Stomach (tissue), 9 donors: ENCODE measurements around the gene APP. TPM values are rescaled to one million over a fixed set of nuclear protein-coding genes. Genes with fewer than 3 reads are reported as not detected.

Experiments
- DNase-seq, 2 donors: peaks; one replicate each; pipeline versions ENCODE4 v3.0.0 to v3.0.0-alpha.2; 2013 to 2019
- H3K27ac ChIP-seq, 5 donors: fragments of 200-600 bp in 4 of 5; sonication (generic) in 4 of 5; one replicate each; pipeline ENCODE4 v1.5.1; 2013 to 2019; ENCODE audit warnings: mild to moderate bottlenecking in 1 of 5, moderate library complexity in 1 of 5
- H3K27me3 ChIP-seq, 3 donors: fragments of 200-600 bp; sonication (generic); one replicate each; pipeline ENCODE4 v1.5.1; 2017 to 2019; ENCODE audit warnings: mixed run types in 1 of 3
- H3K36me3 ChIP-seq, 4 donors: fragments of 200-600 bp; sonication (generic); 1 replicate in 3 of 4; 2 replicates in 1 of 4; pipeline ENCODE4 v1.5.1; 2016 to 2019
- H3K4me1 ChIP-seq, 4 donors: fragments of 200-600 bp; sonication (generic); one replicate each; pipeline ENCODE4 v1.5.1; 2016 to 2019
- H3K4me3 ChIP-seq, 4 donors: fragments of 200-600 bp; sonication (generic) in 3 of 4; one replicate each; pipeline ENCODE4 v1.5.1; 2016 to 2019; ENCODE audit warnings: mild to moderate bottlenecking in 1 of 4
- H3K9me3 ChIP-seq, 4 donors: fragments of 200-600 bp; sonication (generic); one replicate each; pipeline ENCODE4 v1.5.1; 2016 to 2019
- CTCF ChIP-seq, 7 experiments: fragments of 450-650 bp in 4 of 7; fragments of 200-600 bp in 3 of 7; sonication (generic) in 3 of 7; IDR thresholded peaks; one replicate each; pipeline ENCODE4 v1.5.1; 2016 to 2019; ENCODE audit warnings: antibody characterized with exemption in 7 of 7, control low read depth in 2 of 7, mild to moderate bottlenecking in 1 of 7
- EP300 ChIP-seq: sonication (generic); formaldehyde crosslinking; IDR thresholded peaks from one replicate; pipeline ENCODE4 v1.6.1; 2017; ENCODE audit warnings: antibody characterized with exemption
- POLR2A ChIP-seq, 4 donors: fragments of 450-650 bp; IDR thresholded peaks; one replicate each; pipeline ENCODE4 v1.6.1; 2016; ENCODE audit warnings: antibody characterized with exemption in 4 of 4, control low read depth in 2 of 4, mild to moderate bottlenecking in 1 of 4, moderate library complexity in 1 of 4
- POLR2AphosphoS5 ChIP-seq, 3 donors: sonication (generic); formaldehyde crosslinking; IDR thresholded peaks; one replicate each; pipeline ENCODE4 v1.6.1; 2016; ENCODE audit warnings: antibody characterized with exemption in 3 of 3
- WGBS, 5 donors: extraction: QIAGEN DNeasy Blood & Tissue Kit in 3 of 5; methylation state at CpG; one replicate each; pipeline versions ENCODE4 v1.1.5 to v1.1.7; 2013 to 2018; 5-methylcytosine and 5-hydroxymethylcytosine counted together
- intact Hi-C: fragments of 100-400 bp; cut with DNase I; formaldehyde crosslinking; loops from one replicate; pipeline ENCODE4 v1.15.1; 2023; ENCODE audit warnings: low total_unique reads
- polyA plus RNA-seq, 3 donors: library from polyadenylated mRNA; stranded (reverse); fragments of 200-250 nt; gene quantifications; one replicate each; pipeline ENCODE4 v1.2.3, GENCODE V29; 2013
- total RNA-seq, 5 donors: library from RNA; depleted of rRNA; stranded (reverse); fragments of >200 nt; gene quantifications; one replicate each; pipeline versions ENCODE4 v1.1.0 to v1.2.3, GENCODE V29; 2014 to 2016
- donor health status: healthy with polysubstance abuse.
- donor health status: Bipolar disorder and iron deficiency.
- donor health status: healthy.

The APP gene
- total and polyA plus RNA-seq, 8 donors: 41.2 to 408 (median 200) TPM

GRCh38 chr21:25867061-25867460 lies 303.5 kb downstream of the APP start:
- no peak for TF ChIP-seq POLR2A (IDR thresholded peaks at IDR 0.05)
- Histone ChIP-seq H3K27me3 (no peaks in the 10 kb centered on the region), H3K36me3 (no peaks in the 10 kb centered on the region), H3K27ac (no peak overlapping the region), H3K4me3 (no peak overlapping the region), H3K9me3 (no peaks in the 10 kb centered on the region), H3K4me1 (no peaks in the 10 kb centered on the region)
- intact Hi-C loops: no loop called here
- no peak for DNase-seq
- WGBS, 5 donors: 91 to 100% (median 94%) methylated on average over 1 of the region's 1 CpG

GRCh38 chr21:25863747-25864146 lies 306.8 kb downstream of the APP start:
- DNase-seq: no peak
- H3K4me1 ChIP-seq: no peaks in the 10 kb centered on the region
- no peak overlapping the region for H3K4me3 ChIP-seq
- H3K36me3 ChIP-seq: no peaks in the 10 kb centered on the region
- TF ChIP-seq EP300 (no peak), POLR2A (IDR thresholded peaks at IDR 0.05) (no peak), CTCF (IDR thresholded peaks at IDR 0.05) (no peak), POLR2AphosphoS5 (IDR thresholded peaks at IDR 0.05) (no peak)
- no peaks in the 10 kb centered on the region for H3K27me3 ChIP-seq
- WGBS, 5 donors: 75 to 87% (median 83%) methylated on average over 4 of the region's 4 CpGs
- intact Hi-C loops: no loop called here
- no peak overlapping the region for H3K27ac ChIP-seq
- H3K9me3 ChIP-seq: no peaks in the 10 kb centered on the region

- Histone ChIP-seq H3K27me3 (no peaks in the 10 kb centered on the region), H3K4me3 (no peak overlapping the region), H3K27ac (no peak overlapping the region), H3K9me3 (no peaks in the 10 kb centered on the region), H3K36me3 (no peaks in the 10 kb centered on the region), H3K4me1 (no peaks in the 10 kb centered on the region)
- no peak for DNase-seq
- 18 to 50% (median 29%) methylated on average over 1 of the region's 1 CpG for WGBS, 5 donors
- intact Hi-C loops: no loop called here
- TF ChIP-seq POLR2A (IDR thresholded peaks at IDR 0.05): no peak
Observed at GRCh38 chr21:25863031-25863430, 307.5 kb downstream of the APP start.

GRCh38 chr21:25862596-25862995 lies 308.0 kb downstream of the APP start:
- Histone ChIP-seq H3K27me3 (no peaks in the 10 kb centered on the region), H3K9me3 (no peaks in the 10 kb centered on the region)

GRCh38 chr21:25862112-25862511 lies 308.5 kb downstream of the APP start:
- Histone ChIP-seq H3K9me3 (no peaks in the 10 kb centered on the region), H3K36me3 (no peaks in the 10 kb centered on the region), H3K4me3 (no peak overlapping the region), H3K4me1 (no peaks in the 10 kb centered on the region), H3K27me3 (peaks cover 0 to 2% (median 0%) of the 10 kb centered on the region in 3 donors), H3K27ac (no peak overlapping the region)
- TF ChIP-seq POLR2AphosphoS5 (IDR thresholded peaks at IDR 0.05) (no peak), CTCF (IDR thresholded peaks at IDR 0.05) (no peak), EP300 (no peak), POLR2A (IDR thresholded peaks at IDR 0.05) (no peak)
- no peak for DNase-seq
- 83 to 93% (median 91%) methylated on average over 3 of the region's 3 CpGs for WGBS, 5 donors
- intact Hi-C loops: no loop called here

More at GRCh38 chr21:25862596-25862995, 308.0 kb downstream of the APP start:
- no peak overlapping the region for H3K4me3 ChIP-seq
- no peak overlapping the region for H3K27ac ChIP-seq
- H3K4me1 ChIP-seq: no peaks in the 10 kb centered on the region
- no peak for DNase-seq
- WGBS, 5 donors: 39 to 46% (median 45%) methylated on average over 1 of the region's 1 CpG
- TF ChIP-seq POLR2AphosphoS5 (IDR thresholded peaks at IDR 0.05) (no peak), CTCF (IDR thresholded peaks at IDR 0.05) (peak in 3 of 7 experiments; percentile 33 to 54 (median 45))
- intact Hi-C loops: no loop called here
- H3K36me3 ChIP-seq: no peaks in the 10 kb centered on the region
